MM.1S (cell line): Measurements from ENCODE around the gene AGBL4.

ENCODE experiments used
- EZH2 ChIP-seq: fragments of 300-600 bp; sonication (generic); optimal IDR thresholded peaks from 2 replicates; pipeline ENCODE3; 2017; ENCODE audit warnings: low read depth, mild to moderate bottlenecking, antibody characterized with exemption, low read length, mixed read lengths
- TF ChIP-seq, protein P1 (sequence below): fragments of 300-600 bp; sonication (generic); IDR thresholded peaks from 2 replicates; pipeline ENCODE4 v1.5.1; 2016; ENCODE audit warnings: antibody characterized with exemption, low read length, mixed read lengths

DNA sequence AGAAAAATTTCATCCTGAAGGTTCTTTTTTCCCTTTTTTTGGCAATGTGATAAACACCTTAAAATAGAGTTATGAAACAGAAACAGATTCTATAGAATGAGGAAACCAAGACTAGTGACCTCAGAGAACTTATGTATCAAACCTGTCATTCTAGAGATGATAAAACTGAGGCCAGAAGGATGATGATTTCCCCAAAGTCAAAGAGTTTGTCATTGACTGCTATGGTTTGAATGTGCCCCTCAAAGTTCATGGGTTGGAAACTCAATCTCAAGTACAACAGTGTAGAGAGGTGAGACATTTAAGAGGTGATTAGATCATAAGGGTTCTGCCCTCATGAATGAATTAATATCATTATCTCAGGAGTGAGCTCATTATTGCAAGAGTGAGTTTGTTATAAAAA lies 1233.4 kb downstream of the AGBL4 start:
- no peak for TF ChIP-seq EZH2
- TF ChIP-seq, protein P1, sequence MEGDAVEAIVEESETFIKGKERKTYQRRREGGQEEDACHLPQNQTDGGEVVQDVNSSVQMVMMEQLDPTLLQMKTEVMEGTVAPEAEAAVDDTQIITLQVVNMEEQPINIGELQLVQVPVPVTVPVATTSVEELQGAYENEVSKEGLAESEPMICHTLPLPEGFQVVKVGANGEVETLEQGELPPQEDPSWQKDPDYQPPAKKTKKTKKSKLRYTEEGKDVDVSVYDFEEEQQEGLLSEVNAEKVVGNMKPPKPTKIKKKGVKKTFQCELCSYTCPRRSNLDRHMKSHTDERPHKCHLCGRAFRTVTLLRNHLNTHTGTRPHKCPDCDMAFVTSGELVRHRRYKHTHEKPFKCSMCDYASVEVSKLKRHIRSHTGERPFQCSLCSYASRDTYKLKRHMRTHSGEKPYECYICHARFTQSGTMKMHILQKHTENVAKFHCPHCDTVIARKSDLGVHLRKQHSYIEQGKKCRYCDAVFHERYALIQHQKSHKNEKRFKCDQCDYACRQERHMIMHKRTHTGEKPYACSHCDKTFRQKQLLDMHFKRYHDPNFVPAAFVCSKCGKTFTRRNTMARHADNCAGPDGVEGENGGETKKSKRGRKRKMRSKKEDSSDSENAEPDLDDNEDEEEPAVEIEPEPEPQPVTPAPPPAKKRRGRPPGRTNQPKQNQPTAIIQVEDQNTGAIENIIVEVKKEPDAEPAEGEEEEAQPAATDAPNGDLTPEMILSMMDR = no peak
